ENCODE data around the gene ZCWPW1. TPM values are rescaled to one million over a fixed set of nuclear protein-coding genes. Genes with fewer than 3 reads are reported as not detected.

Gene ZCWPW1
- total and polyA plus RNA-seq, 2 of the 8 experiments (the other 6 are each of a cell fraction or from before 2014, with no cell fraction given) = 0.51 to 1.4 TPM

GRCh38 chr7:100455206-100455605 is 26.7 kb upstream of the ZCWPW1 start:
- H3K56ac ChIP-seq (replicated peaks; ENCODE audit: insufficient read length, low read depth, low read length) = no peak overlapping the region
- H3K23me2 ChIP-seq (ENCODE audit: low read depth, low read length) = no peaks in the 10 kb centered on the region
- DNase-seq (ENCODE audit: low read depth in 1 of 2, low spot score in 2 of 2) (no peak), FAIRE-seq (no peak)
- H3K4me3 ChIP-seq (ENCODE audit: extremely low read depth in 1 of 4, insufficient read depth in 2 of 4, low read depth in 3 of 4, low read length in 4 of 4) = no peak overlapping the region
- no peak overlapping the region for H3K27ac ChIP-seq (ENCODE audit: low read depth, low read length)
- no peak overlapping the region for H4K91ac ChIP-seq (replicated peaks; ENCODE audit: insufficient read length, low read length)
- CTCF ChIA-PET (ENCODE audit: partially characterized antibody) = interaction anchor here (0.8 to 8.3 kb wide), 23 partner anchors 8 to 179 kb away, joined by 3 to 70 read pairs (median 5); partner anchors contain the start of genes FBXO24, MEPCE and SPACDR
- H4K5ac ChIP-seq (ENCODE audit: insufficient read length, low read depth, low read length) = no peak overlapping the region
- no peak overlapping the region for H3K9ac ChIP-seq (replicated peaks in 1 of 4; ENCODE audit: extremely low read depth in 1 of 4, low read depth in 3 of 4, low read length in 3 of 4)
- TF ChIP-seq TEAD4 (IDR thresholded peaks at IDR 0.05; ENCODE audit: low read depth, low read length) = no peak
- no peak for TF ChIP-seq SIN3A (conservative IDR thresholded peaks at IDR 0.05 in 1 of 2, IDR thresholded peaks at IDR 0.05 in 1 of 2; ENCODE audit: low read depth in 1 of 2, low read length in 2 of 2)
- 0 out of 2 replicates have a peak overlapping the region, but pooled peaks have one; percentile 49 for H2AK5ac ChIP-seq (ENCODE audit: low read depth, low read length)
- no peak overlapping the region for H3K14ac ChIP-seq (ENCODE audit: insufficient read length)
- POLR2A ChIA-PET (ENCODE audit: partially characterized antibody) = interaction anchor here (0.7 to 8.2 kb wide), 5 partner anchors 15 to 434 kb away, joined by 3 to 81 read pairs (median 3); partner anchors contain the start of genes MEPCE, PPP1R35, UFSP1 and ZCWPW1
- no peaks in the 10 kb centered on the region for H3K27me3 ChIP-seq (replicated peaks in 1 of 4; ENCODE audit: control insufficient read depth in 3 of 4, extremely low read depth in 1 of 4, insufficient read depth in 3 of 4, low read length in 3 of 4)
- WGBS, 2 experiments (ENCODE audit: extremely low coverage in 1 of 2, insufficient coverage in 1 of 2, insufficient read length in 1 of 2, insufficient replicate concordance in 2 of 2, low coverage in 1 of 2, low lambda C conversion rate in 2 of 2, missing lambda C conversion rate in 1 of 2) = 78% methylated on average over 3 of the region's 3 CpGs; no CpG with 5 or more reads in 1 of the 2 experiments
- H3K4me2 ChIP-seq (ENCODE audit: insufficient read depth in 1 of 2, low read depth in 2 of 2, low read length in 2 of 2) = no peak overlapping the region
- no peak overlapping the region for H2AFZ ChIP-seq (ENCODE audit: low read length)
- H4K8ac ChIP-seq (ENCODE audit: extremely low read depth, insufficient read depth, low read length) = no peak overlapping the region
- no peak overlapping the region for H2BK120ac ChIP-seq (replicated peaks; ENCODE audit: low read depth, low read length)
- peaks cover 0 to 8% (median 6%) of the 10 kb centered on the region in 4 experiments; a peak in 6 of 7 replicates for H3K4me1 ChIP-seq (replicated peaks in 1 of 4; ENCODE audit: control insufficient read depth in 3 of 4, insufficient read depth in 4 of 4, low read length in 3 of 4)
- no peak overlapping the region for H2BK20ac ChIP-seq (ENCODE audit: low read length)
- H3K4ac ChIP-seq (replicated peaks; ENCODE audit: insufficient read length, low read depth, low read length) = no peak overlapping the region
- H2BK15ac ChIP-seq (ENCODE audit: low read length) = no peak overlapping the region
- 0 out of 2 replicates have a peak overlapping the region, but pooled peaks have one; percentile 80 for H2BK12ac ChIP-seq (ENCODE audit: low read depth, low read length)
- H3K79me2 ChIP-seq (ENCODE audit: control insufficient read depth in 1 of 2, insufficient read depth in 2 of 2, low read length in 2 of 2) = no peaks in the 10 kb centered on the region
- no peaks in the 10 kb centered on the region for H3K79me1 ChIP-seq (ENCODE audit: low read depth, low read length)
- no peak overlapping the region for H3K23ac ChIP-seq (ENCODE audit: insufficient read length)
- H2BK5ac ChIP-seq (ENCODE audit: low read depth, low read length) = no peak overlapping the region
- no peaks in the 10 kb centered on the region for H3K9me3 ChIP-seq (ENCODE audit: insufficient read depth in 2 of 2, low read depth in 1 of 2, low read length in 1 of 2)
- H3K36me3 ChIP-seq (ENCODE audit: control insufficient read depth in 2 of 4, insufficient read depth in 4 of 4, low read length in 3 of 4) = no peaks in the 10 kb centered on the region
- H3K18ac ChIP-seq (ENCODE audit: extremely low read depth, low read length) = no peak overlapping the region
- H4K20me1 ChIP-seq (replicated peaks in 1 of 2; ENCODE audit: control insufficient read depth in 1 of 2, insufficient read depth in 2 of 2, low read length in 2 of 2) = no peaks in the 10 kb centered on the region
